ENCODE data around the gene AMIGO2.
"Not testable (repeated sequence)": the region's sequence is repeated elsewhere in the genome, so short reads cannot be mapped to it uniquely, and the experiment has no call there.

Gene AMIGO2

DNA sequence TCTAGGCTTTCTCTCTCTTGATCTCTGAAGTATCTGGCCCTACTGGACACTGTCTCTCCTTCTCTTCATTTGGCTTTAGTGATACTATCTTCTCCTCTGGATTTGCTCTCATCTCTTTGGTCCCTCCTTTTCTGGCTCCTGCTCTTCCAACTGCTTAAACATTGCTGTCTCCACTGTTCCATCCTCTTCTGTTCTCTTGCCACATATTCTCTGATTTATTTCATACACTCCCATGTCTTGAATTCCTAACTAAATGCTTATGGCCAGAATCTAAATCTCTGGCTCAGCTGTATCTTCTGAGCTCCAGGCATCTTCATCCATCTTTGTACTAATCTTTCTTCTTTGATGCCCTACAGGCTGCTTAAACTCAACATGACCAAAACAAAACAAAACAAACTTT lies 25.8 kb downstream of the AMIGO2 start:
- Histone ChIP-seq H3K9ac (ENCODE audit: low read length) (no peak overlapping the region), H3K27me3 (ENCODE audit: control insufficient read depth, insufficient read depth, low read length) (no peaks in the 10 kb centered on the region), H3K4me1 (ENCODE audit: control insufficient read depth, insufficient read depth, low read length) (no peaks in the 10 kb centered on the region), H3K36me3 (ENCODE audit: control insufficient read depth, insufficient read depth, low read length) (no peaks in the 10 kb centered on the region), H3K9me3 (ENCODE audit: control insufficient read depth, insufficient read depth, low read depth, low read length) (peaks cover 51% of the 10 kb centered on the region), H3K4me3 (ENCODE audit: low read depth, low read length) (no peak overlapping the region), H3K27ac (ENCODE audit: low read depth, low read length) (no peak overlapping the region)

DNA sequence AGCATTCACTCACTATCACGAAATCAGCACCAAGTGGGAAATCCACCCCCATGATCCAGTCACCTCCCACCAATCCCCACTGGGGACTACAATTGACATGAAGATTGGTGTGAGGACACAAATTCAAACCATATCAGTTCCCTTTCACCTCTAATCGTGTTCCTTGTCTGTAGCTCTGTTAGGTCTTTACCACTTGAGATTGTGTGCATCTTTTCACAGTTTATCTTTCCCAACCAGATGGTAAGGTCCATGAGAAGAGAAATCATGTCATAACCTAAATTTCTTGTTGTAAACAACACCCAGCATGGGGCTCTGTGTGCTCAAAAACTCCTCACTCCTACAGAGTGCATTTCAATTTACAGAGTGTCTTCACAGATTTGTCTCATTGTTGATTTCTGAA lies 27.5 kb downstream of the AMIGO2 start:
- H3K4me3 ChIP-seq (ENCODE audit: low read depth, low read length) = no peak overlapping the region
- H3K4me1 ChIP-seq (ENCODE audit: control insufficient read depth, insufficient read depth, low read length) = no peaks in the 10 kb centered on the region
- H3K36me3 ChIP-seq (ENCODE audit: control insufficient read depth, insufficient read depth, low read length) = no peaks in the 10 kb centered on the region
- H3K27me3 ChIP-seq (ENCODE audit: control insufficient read depth, insufficient read depth, low read length) = no peaks in the 10 kb centered on the region
- peaks cover 49% of the 10 kb centered on the region for H3K9me3 ChIP-seq (ENCODE audit: control insufficient read depth, insufficient read depth, low read depth, low read length)
- H3K9ac ChIP-seq (ENCODE audit: low read length) = no peak overlapping the region
- H3K27ac ChIP-seq (ENCODE audit: low read depth, low read length) = no peak overlapping the region

- H3K4me1 ChIP-seq (ENCODE audit: control insufficient read depth, insufficient read depth, low read length); H3K4me3 ChIP-seq (ENCODE audit: low read depth, low read length); H3K27me3 ChIP-seq (ENCODE audit: control insufficient read depth, insufficient read depth, low read length); H3K9ac ChIP-seq (ENCODE audit: low read length); H3K27ac ChIP-seq (ENCODE audit: low read depth, low read length); H3K36me3 ChIP-seq (ENCODE audit: control insufficient read depth, insufficient read depth, low read length): not testable (repeated sequence)
- peaks cover 40% of the 10 kb centered on the region for H3K9me3 ChIP-seq (ENCODE audit: control insufficient read depth, insufficient read depth, low read depth, low read length)
Measured at GRCh38 chr12:47051291-47051690, 28.5 kb downstream of the AMIGO2 start.

DNA sequence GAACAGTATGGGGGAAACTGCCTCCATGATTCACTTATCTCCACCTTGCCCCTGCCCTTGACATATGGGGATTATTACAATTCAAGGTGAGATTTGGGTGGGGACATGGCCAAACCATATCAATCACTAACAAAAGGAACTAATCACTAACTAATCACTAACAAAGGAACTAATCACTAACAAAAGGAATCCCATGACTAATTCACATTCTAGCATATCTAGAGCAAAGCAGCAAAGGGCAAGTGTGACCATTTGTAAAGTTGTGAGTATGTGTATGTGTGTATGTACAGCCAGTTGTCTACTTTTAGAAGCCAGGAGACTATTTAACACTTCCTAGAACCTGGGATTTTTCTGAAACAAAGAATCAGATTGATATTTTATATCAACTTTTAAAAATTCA lies 31.2 kb downstream of the AMIGO2 start:
- H3K4me3 ChIP-seq (ENCODE audit: low read depth, low read length) = no peak overlapping the region
- H3K9me3 ChIP-seq (ENCODE audit: control insufficient read depth, insufficient read depth, low read depth, low read length) = peaks cover 32% of the 10 kb centered on the region
- no peaks in the 10 kb centered on the region for H3K4me1 ChIP-seq (ENCODE audit: control insufficient read depth, insufficient read depth, low read length)
- no peak overlapping the region for H3K9ac ChIP-seq (ENCODE audit: low read length)
- H3K36me3 ChIP-seq (ENCODE audit: control insufficient read depth, insufficient read depth, low read length) = no peaks in the 10 kb centered on the region
- H3K27me3 ChIP-seq (ENCODE audit: control insufficient read depth, insufficient read depth, low read length) = no peaks in the 10 kb centered on the region
- H3K27ac ChIP-seq (ENCODE audit: low read depth, low read length) = no peak overlapping the region

DNA sequence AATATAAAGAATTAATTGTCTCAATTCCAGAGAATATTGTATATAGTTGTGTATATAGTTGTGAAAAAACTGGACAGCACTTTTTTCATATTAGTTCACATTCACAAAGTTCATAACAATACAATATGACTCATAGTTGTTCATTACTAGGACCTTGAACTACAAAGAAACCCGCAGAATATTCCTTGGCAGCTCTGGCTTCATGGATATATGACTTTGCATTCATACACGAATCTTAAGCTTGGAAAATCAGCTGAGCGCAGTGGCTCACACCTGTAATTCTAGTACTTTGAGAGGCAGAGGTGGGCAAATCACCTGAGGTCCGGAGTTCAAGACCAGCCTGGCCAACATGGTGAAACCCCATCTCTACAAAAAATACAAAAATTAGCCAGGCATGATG lies 38.4 kb downstream of the AMIGO2 start:
- H3K36me3 ChIP-seq (ENCODE audit: control insufficient read depth, insufficient read depth, low read length) = no peaks in the 10 kb centered on the region
- H3K9ac ChIP-seq (ENCODE audit: low read length) = no peak overlapping the region
- no peak overlapping the region for H3K27ac ChIP-seq (ENCODE audit: low read depth, low read length)
- no peaks in the 10 kb centered on the region for H3K27me3 ChIP-seq (ENCODE audit: control insufficient read depth, insufficient read depth, low read length)
- no peaks in the 10 kb centered on the region for H3K4me1 ChIP-seq (ENCODE audit: control insufficient read depth, insufficient read depth, low read length)
- no peak overlapping the region for H3K4me3 ChIP-seq (ENCODE audit: low read depth, low read length)
- no peaks in the 10 kb centered on the region for H3K9me3 ChIP-seq (ENCODE audit: control insufficient read depth, insufficient read depth, low read depth, low read length)

- peaks cover 3% of the 10 kb centered on the region; the same call in 1 of the 2 replicates for H3K4me1 ChIP-seq (ENCODE audit: control insufficient read depth, insufficient read depth, low read length)
- no peak overlapping the region for H3K9ac ChIP-seq (ENCODE audit: low read length)
- H3K4me3 ChIP-seq (ENCODE audit: low read depth, low read length) = no peak overlapping the region
- H3K36me3 ChIP-seq (ENCODE audit: control insufficient read depth, insufficient read depth, low read length) = no peaks in the 10 kb centered on the region
- no peaks in the 10 kb centered on the region for H3K27me3 ChIP-seq (ENCODE audit: control insufficient read depth, insufficient read depth, low read length)
- no peak overlapping the region for H3K27ac ChIP-seq (ENCODE audit: low read depth, low read length)
- no peaks in the 10 kb centered on the region for H3K9me3 ChIP-seq (ENCODE audit: control insufficient read depth, insufficient read depth, low read depth, low read length)
Measured at GRCh38 chr12:47039756-47040155, 40.0 kb downstream of the AMIGO2 start.

- no peaks in the 10 kb centered on the region for H3K9me3 ChIP-seq (ENCODE audit: control insufficient read depth, insufficient read depth, low read depth, low read length)
- H3K9ac ChIP-seq (ENCODE audit: low read length) = no peak overlapping the region
- H3K27ac ChIP-seq (ENCODE audit: low read depth, low read length) = no peak overlapping the region
- no peak overlapping the region for H3K4me3 ChIP-seq (ENCODE audit: low read depth, low read length)
- H3K27me3 ChIP-seq (ENCODE audit: control insufficient read depth, insufficient read depth, low read length) = no peaks in the 10 kb centered on the region
- no peaks in the 10 kb centered on the region for H3K36me3 ChIP-seq (ENCODE audit: control insufficient read depth, insufficient read depth, low read length)
- peaks cover 9% of the 10 kb centered on the region; the same call in 1 of the 2 replicates for H3K4me1 ChIP-seq (ENCODE audit: control insufficient read depth, insufficient read depth, low read length)
Measured at GRCh38 chr12:47039079-47039478, 40.7 kb downstream of the AMIGO2 start.

DNA sequence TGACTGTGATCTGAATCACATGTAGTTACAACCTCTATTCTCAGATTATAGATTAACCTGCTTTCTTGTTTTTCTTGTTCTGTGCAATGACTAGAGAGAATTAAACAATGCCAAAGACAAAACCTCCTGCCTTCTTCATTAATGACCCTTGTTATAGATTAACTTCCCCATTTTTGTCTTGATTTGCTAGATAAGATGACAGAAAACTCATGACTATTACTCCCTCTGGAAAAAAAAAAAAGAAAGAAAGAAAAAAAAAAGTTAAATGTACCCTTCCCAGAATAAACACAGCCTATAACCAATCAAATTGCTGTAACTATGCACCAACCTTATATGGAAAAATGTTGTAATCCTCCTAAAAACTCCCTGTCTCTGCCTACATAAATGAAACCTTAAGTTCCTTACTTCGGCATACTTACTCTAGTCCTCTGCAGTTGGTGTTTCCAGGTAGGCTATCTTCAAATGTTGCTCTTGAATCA lies 41.5 kb downstream of the AMIGO2 start:
- H3K36me3 ChIP-seq (ENCODE audit: control insufficient read depth, insufficient read depth, low read length) = no peaks in the 10 kb centered on the region
- no peaks in the 10 kb centered on the region for H3K27me3 ChIP-seq (ENCODE audit: control insufficient read depth, insufficient read depth, low read length)
- H3K4me1 ChIP-seq (ENCODE audit: control insufficient read depth, insufficient read depth, low read length) = peaks cover 17% of the 10 kb centered on the region; the same call in 1 of the 2 replicates
- no peak overlapping the region for H3K27ac ChIP-seq (ENCODE audit: low read depth, low read length)
- H3K4me3 ChIP-seq (ENCODE audit: low read depth, low read length) = no peak overlapping the region
- no peaks in the 10 kb centered on the region for H3K9me3 ChIP-seq (ENCODE audit: control insufficient read depth, insufficient read depth, low read depth, low read length)
- H3K9ac ChIP-seq (ENCODE audit: low read length) = no peak overlapping the region

GRCh38 chr12:47035484-47035883 lies 44.3 kb downstream of the AMIGO2 start:
- peaks cover 24% of the 10 kb centered on the region; the same call in 1 of the 2 replicates for H3K4me1 ChIP-seq (ENCODE audit: control insufficient read depth, insufficient read depth, low read length)
- no peaks in the 10 kb centered on the region for H3K36me3 ChIP-seq (ENCODE audit: control insufficient read depth, insufficient read depth, low read length)
- H3K27me3 ChIP-seq (ENCODE audit: control insufficient read depth, insufficient read depth, low read length) = no peaks in the 10 kb centered on the region
- H3K9me3 ChIP-seq (ENCODE audit: control insufficient read depth, insufficient read depth, low read depth, low read length) = no peaks in the 10 kb centered on the region
- H3K4me3 ChIP-seq (ENCODE audit: low read depth, low read length) = no peak overlapping the region
- no peak overlapping the region for H3K27ac ChIP-seq (ENCODE audit: low read depth, low read length)
- H3K9ac ChIP-seq (ENCODE audit: low read length) = no peak overlapping the region

GRCh38 chr12:47034661-47035060 lies 45.1 kb downstream of the AMIGO2 start:
- no peaks in the 10 kb centered on the region for H3K27me3 ChIP-seq (ENCODE audit: control insufficient read depth, insufficient read depth, low read length)
- no peak overlapping the region for H3K9ac ChIP-seq (ENCODE audit: low read length)
- H3K4me1 ChIP-seq (ENCODE audit: control insufficient read depth, insufficient read depth, low read length) = peaks cover 24% of the 10 kb centered on the region; the same call in 1 of the 2 replicates
- no peak overlapping the region for H3K27ac ChIP-seq (ENCODE audit: low read depth, low read length)
- no peaks in the 10 kb centered on the region for H3K9me3 ChIP-seq (ENCODE audit: control insufficient read depth, insufficient read depth, low read depth, low read length)
- no peak overlapping the region for H3K4me3 ChIP-seq (ENCODE audit: low read depth, low read length)
- no peaks in the 10 kb centered on the region for H3K36me3 ChIP-seq (ENCODE audit: control insufficient read depth, insufficient read depth, low read length)

DNA sequence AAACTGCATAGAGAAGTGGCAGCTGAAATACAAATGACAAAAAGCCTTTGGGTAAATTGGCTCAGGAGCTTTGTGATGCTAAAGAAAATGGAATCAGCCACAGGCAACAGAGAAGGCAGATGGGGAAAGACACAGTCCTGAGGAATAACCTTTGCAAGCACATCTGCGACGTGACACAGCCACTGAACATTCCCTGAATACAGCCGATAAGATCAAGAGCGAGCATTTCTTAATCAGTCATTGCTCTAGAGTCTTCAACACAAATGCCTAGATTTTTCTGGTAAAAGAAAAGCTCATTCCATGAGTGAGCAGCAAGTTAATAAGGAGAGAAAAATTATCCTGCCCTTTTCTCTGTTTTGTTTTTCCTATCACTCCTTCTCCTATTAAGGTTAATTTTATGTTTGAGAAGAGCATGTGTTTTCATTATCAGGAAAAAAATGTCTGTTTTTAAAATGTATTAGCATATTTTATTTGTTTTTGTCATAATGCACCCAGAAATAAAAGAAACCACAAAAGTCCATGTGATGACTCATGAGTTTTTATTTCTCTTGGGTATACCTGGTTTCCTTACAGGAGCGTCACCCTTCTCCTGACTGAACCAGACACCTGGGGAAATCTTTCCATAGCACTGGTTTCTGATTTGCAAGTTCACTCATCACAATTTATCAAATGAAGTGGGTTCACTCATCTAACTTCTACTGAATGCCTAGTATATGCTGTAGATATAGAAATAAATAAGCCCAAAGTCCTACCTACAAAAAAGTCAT lies 45.8 kb downstream of the AMIGO2 start:
- no peak overlapping the region for H3K4me3 ChIP-seq (ENCODE audit: low read depth, low read length)
- peaks cover 24% of the 10 kb centered on the region; the same call in 1 of the 2 replicates for H3K4me1 ChIP-seq (ENCODE audit: control insufficient read depth, insufficient read depth, low read length)
- no peaks in the 10 kb centered on the region for H3K36me3 ChIP-seq (ENCODE audit: control insufficient read depth, insufficient read depth, low read length)
- H3K27ac ChIP-seq (ENCODE audit: low read depth, low read length) = no peak overlapping the region
- no peak overlapping the region for H3K9ac ChIP-seq (ENCODE audit: low read length)
- no peaks in the 10 kb centered on the region for H3K9me3 ChIP-seq (ENCODE audit: control insufficient read depth, insufficient read depth, low read depth, low read length)
- H3K27me3 ChIP-seq (ENCODE audit: control insufficient read depth, insufficient read depth, low read length) = no peaks in the 10 kb centered on the region

Measured in HUES6 (cell line).